C4-2B (cell line): ENCODE data around the gene LIPN.

Experiments
- H3K27ac ChIP-seq: fragments of 450-650 bp; 2 replicates; pipeline ENCODE4 v1.5.1; 2017
- CTCF ChIP-seq: fragments of 450-650 bp; conservative IDR thresholded peaks from 2 replicates; pipeline ENCODE4 v1.5.1; 2017; ENCODE audit warnings: mild to moderate bottlenecking
- ZFX ChIP-seq: fragments of 450-650 bp; IDR thresholded peaks from 2 replicates; pipeline ENCODE4 v1.6.1; 2017

LIPN gene

GRCh38 chr10:88782222-88782621 is 22.4 kb downstream of the LIPN start:
- TF ChIP-seq CTCF (no peak), ZFX (no peak)
- H3K27ac ChIP-seq = no peak overlapping the region

GRCh38 chr10:88783724-88784123 is 23.9 kb downstream of the LIPN start:
- no peak overlapping the region for H3K27ac ChIP-seq
- TF ChIP-seq ZFX = no peak
- TF ChIP-seq CTCF = no peak

GRCh38 chr10:88786032-88786770 is 26.4 kb downstream of the LIPN start:
- TF ChIP-seq ZFX (no peak), CTCF (no peak)
- no peak overlapping the region for H3K27ac ChIP-seq

GRCh38 chr10:88787463-88787862 is 27.6 kb downstream of the LIPN start:
- no peak for TF ChIP-seq CTCF
- no peak for TF ChIP-seq ZFX
- H3K27ac ChIP-seq = no peak overlapping the region

- no peak overlapping the region for H3K27ac ChIP-seq
- TF ChIP-seq CTCF = no peak
- no peak for TF ChIP-seq ZFX
These were observed 29.1 kb downstream of the LIPN start for GRCh38 chr10:88788924-88789323.

- no peak for TF ChIP-seq ZFX
- TF ChIP-seq CTCF = peak; percentile 67
- H3K27ac ChIP-seq = no peak overlapping the region
These were observed 32.1 kb downstream of the LIPN start for GRCh38 chr10:88791924-88792323.

GRCh38 chr10:88792661-88793060 is 32.8 kb downstream of the LIPN start:
- TF ChIP-seq ZFX = no peak
- no peak overlapping the region for H3K27ac ChIP-seq

- TF ChIP-seq ZFX (no peak), CTCF (no peak)
- no peak overlapping the region for H3K27ac ChIP-seq
These were observed 34.0 kb downstream of the LIPN start for GRCh38 chr10:88793712-88794299.
